Ovary (tissue), 9 donors: ENCODE data around the gene OLFML2A. TPM values are rescaled to one million over a fixed set of nuclear protein-coding genes. Genes with fewer than 3 reads are reported as not detected.

Source experiments
- DNase-seq, 5 donors: peaks; one replicate each; pipeline ENCODE4 v3.0.0-alpha.2; 2019 to 2020
- H3K27ac ChIP-seq, 2 donors: fragments of 200-600 bp; one replicate each; pipeline versions ENCODE4 v1.5.1 to v1.8.0; 2019 to 2022
- H3K27me3 ChIP-seq: fragments of 200-600 bp; one replicate; pipeline ENCODE4 v1.8.0; 2022
- H3K36me3 ChIP-seq: fragments of 200-600 bp; sonication (generic); one replicate; pipeline ENCODE4 v1.5.1; 2019
- H3K4me1 ChIP-seq: one replicate; pipeline ENCODE4 v1.8.1; 2013; ENCODE audit warnings: mild to moderate bottlenecking, moderate library complexity; ENCODE audit not compliant: insufficient read depth
- H3K4me3 ChIP-seq: fragments of 200-600 bp; sonication (generic); one replicate; pipeline ENCODE4 v1.5.1; 2017
- H3K9me3 ChIP-seq, 2 donors: fragments of 200-600 bp in 1 of 2; sonication (generic) in 1 of 2; one replicate each; pipeline versions ENCODE4 v1.5.1 to v1.8.1; 2013 to 2019; ENCODE audit warnings: mild to moderate bottlenecking in 1 of 2, moderate library complexity in 1 of 2
- CTCF ChIP-seq, 3 donors: fragments of 450-650 bp in 2 of 3; fragments of 200-600 bp in 1 of 3; IDR thresholded peaks; one replicate each; pipeline versions ENCODE4 v1.5.1 to v1.8.0; 2016 to 2022; ENCODE audit warnings: antibody characterized with exemption in 3 of 3, mild to moderate bottlenecking in 1 of 3
- EP300 ChIP-seq: sonication (generic); formaldehyde crosslinking; IDR thresholded peaks from one replicate; pipeline ENCODE4 v1.6.1; 2017; ENCODE audit warnings: antibody characterized with exemption
- POLR2A ChIP-seq: fragments of 450-650 bp; IDR thresholded peaks from one replicate; pipeline ENCODE4 v1.6.1; 2017; ENCODE audit warnings: antibody characterized with exemption, mild to moderate bottlenecking, moderate library complexity
- WGBS, 3 donors: extraction: QIAGEN DNeasy Blood & Tissue Kit in 1 of 3; methylation state at CpG; one replicate each; pipeline versions ENCODE4 v1.1.5 to v1.1.7; 2013 to 2017; 5-methylcytosine and 5-hydroxymethylcytosine counted together
- intact Hi-C, 4 donors: fragments of 100-400 bp; cut with DNase I; formaldehyde crosslinking; loops; one replicate each; pipeline versions ENCODE4 v1.11.0 to v1.15.1; 2022 to 2023
- polyA plus RNA-seq, 2 donors: library from polyadenylated mRNA; stranded (reverse); fragments of 200-250 nt in 1 of 2; fragments of 350-450 nt in 1 of 2; fragmentation: Illumina TruSeq in 1 of 2; extraction: RNeasy Lipid Tissue Mini Kit (QIAGEN cat#74804) in 1 of 2; gene quantifications; one replicate each; pipeline ENCODE4 v1.2.3, GENCODE V29; 2013 to 2014
- total RNA-seq, 7 donors: library from RNA; depleted of rRNA in 2 of 7; stranded (reverse); fragments of >200 nt in 2 of 7; fragmentation: NEBNext Ultra II Directional in 3 of 7; extraction: Animal tissue kit (Norgen Biotek cat#: 25700) in 3 of 7; gene quantifications; one replicate each; pipeline versions ENCODE4 v1.1.0 to v1.2.4, GENCODE V29; 2016 to 2023
- donor health status: DM: no; HTN: no; CAD: no; lungs with moderate emphysema.
- donor health status: DM: no; HTN: no; CAD: no.
- donor health status: Bipolar disorder and iron deficiency.
- donor health status: DM: yes; HTN: yes; CAD: no.
- donor health status: DM: no; HTN: no; CAD: no.
- donor health status: DM: yes; HTN: yes; CAD: no.

Gene OLFML2A
- total and polyA plus RNA-seq, 9 donors = 14.7 to 63.4 (median 31.0) TPM

DNA sequence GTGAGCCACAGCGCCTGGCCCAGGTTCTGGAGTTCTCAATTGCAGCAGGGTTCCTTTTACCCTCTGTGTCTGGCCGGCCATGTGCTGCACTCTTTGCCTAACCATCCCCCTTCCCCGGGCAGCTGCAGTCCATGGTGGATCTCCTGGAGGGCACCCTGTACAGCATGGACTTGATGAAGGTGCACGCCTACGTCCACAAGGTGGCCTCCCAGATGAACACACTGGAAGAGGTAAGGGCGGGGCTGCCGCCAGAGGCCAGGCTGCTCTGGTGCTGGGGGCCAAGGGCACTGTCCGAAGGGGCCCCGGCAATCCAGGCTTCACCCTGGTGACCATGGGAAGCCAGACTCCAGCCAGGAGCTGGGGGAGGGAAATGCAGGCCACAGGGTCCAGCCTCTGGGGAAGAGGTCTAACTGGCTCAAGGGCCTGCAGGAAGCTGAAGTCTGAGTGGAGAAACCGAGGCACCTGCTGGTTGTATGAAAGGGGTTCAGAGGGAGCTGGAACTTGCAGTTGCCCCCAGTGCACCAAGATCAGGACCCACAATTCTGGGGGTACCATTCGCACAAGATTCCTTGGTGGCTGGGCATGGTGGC, 18.1 kb downstream of the OLFML2A start:
- peaks cover 4% of the 10 kb centered on the region for H3K4me1 ChIP-seq

DNA sequence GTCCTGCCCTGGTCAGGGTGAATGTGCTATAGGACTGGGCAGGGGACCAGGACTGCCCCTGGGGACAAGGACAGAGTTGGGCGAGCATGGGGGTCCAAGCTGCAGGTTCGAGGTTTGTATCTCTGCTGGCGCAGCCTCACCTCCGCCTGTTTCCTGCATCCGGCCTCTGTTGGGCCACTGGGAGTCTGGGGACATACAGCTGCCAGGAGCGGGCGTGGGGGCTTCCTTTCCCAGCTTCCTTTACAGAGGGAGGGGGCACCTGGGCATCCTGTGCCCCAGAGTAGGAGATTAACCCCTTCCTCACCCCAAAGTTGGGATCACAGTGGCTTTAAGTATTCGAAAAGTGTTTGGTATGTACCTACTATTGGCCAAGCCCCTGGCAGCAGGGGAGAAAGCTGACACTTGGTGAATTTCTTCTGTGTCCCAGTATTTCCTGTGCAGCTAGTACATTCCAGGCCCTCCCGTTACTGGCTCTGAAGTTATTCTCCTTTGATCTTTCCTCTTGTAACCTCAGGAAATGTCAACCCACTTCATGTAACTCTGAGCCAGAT, 19.0 kb downstream of the OLFML2A start:
- WGBS, 3 donors = 72 to 78% (median 76%) methylated on average over 9 of the region's 9 CpGs

More for the DNA sequence above, 18.1 kb downstream of the OLFML2A start:
- H3K27ac ChIP-seq = no peak overlapping the region
- 89 to 90% (median 89%) methylated on average over 11 of the region's 11 CpGs for WGBS, 3 donors
- no peak overlapping the region for H3K4me3 ChIP-seq
- no peak for TF ChIP-seq EP300
- TF ChIP-seq CTCF (IDR thresholded peaks at IDR 0.05) = no peak
- TF ChIP-seq POLR2A = no peak
- DNase-seq = no peak
- no peaks in the 10 kb centered on the region for H3K9me3 ChIP-seq
- no peaks in the 10 kb centered on the region for H3K36me3 ChIP-seq
- intact Hi-C loops = no loop called here
- H3K27me3 ChIP-seq = no peaks in the 10 kb centered on the region

DNA sequence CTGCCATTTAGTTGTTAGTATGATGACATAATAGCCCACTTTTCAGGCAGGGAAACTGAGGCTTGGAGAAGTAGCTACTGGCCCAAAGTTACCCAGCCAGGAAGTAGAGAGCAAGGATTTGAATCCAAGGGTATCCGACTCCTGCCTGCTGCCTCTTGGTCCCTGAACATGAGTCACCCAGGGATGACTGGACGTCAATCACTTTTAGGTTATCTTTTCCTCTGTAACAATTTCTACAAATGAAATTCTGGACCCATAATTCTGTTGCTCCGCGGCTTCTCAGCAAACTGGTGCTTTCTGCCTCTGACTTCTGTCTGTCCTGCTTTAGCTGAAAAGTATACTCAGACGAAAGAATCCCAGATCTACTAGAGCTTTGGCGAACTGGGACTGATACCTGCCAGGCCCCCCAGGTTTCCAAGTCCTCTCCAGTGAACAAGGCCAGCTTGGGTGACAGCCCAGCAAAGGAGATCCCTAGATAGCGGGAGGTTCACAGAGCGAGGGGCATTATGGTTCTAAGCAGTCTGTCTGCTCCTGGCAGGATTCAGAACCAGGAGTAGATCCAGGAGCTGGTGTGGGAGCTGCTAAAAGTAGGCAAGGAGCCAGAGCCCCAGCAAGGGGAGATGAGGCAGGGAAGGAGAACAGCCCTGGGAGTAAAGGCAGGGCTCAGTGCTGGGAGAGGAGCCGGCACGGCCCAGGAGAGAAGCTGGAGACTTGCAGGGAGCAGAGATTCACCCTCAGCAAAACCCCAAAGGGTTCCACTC, 20.6 kb downstream of the OLFML2A start:
- 22 to 34% (median 29%) methylated on average over 10 of the region's 10 CpGs for WGBS, 3 donors
- TF ChIP-seq EP300 (no peak), CTCF (IDR thresholded peaks at IDR 0.05) (no peak), POLR2A (no peak)
- intact Hi-C loops = no loop called here
- Histone ChIP-seq H3K4me1 (peaks cover 6% of the 10 kb centered on the region), H3K9me3 (no peaks in the 10 kb centered on the region), H3K36me3 (no peaks in the 10 kb centered on the region), H3K4me3 (no peak overlapping the region), H3K27me3 (no peaks in the 10 kb centered on the region), H3K27ac (no peak overlapping the region)
- DNase-seq = peak in 4 of 5 donors; percentile 58 to 67 (median 64)

More for the DNA sequence above, 19.0 kb downstream of the OLFML2A start:
- H3K4me1 ChIP-seq = peaks cover 8% of the 10 kb centered on the region
- no peak overlapping the region for H3K4me3 ChIP-seq
- no peak for DNase-seq
- no peaks in the 10 kb centered on the region for H3K36me3 ChIP-seq
- intact Hi-C loops = no loop called here
- H3K27me3 ChIP-seq = no peaks in the 10 kb centered on the region
- no peak overlapping the region for H3K27ac ChIP-seq
- no peaks in the 10 kb centered on the region for H3K9me3 ChIP-seq
- TF ChIP-seq POLR2A = no peak
- TF ChIP-seq CTCF (IDR thresholded peaks at IDR 0.05) = no peak
- TF ChIP-seq EP300 = no peak

- 90 to 94% (median 93%) methylated on average over 13 of the region's 13 CpGs for WGBS, 3 donors
- H3K9me3 ChIP-seq = no peaks in the 10 kb centered on the region
- peaks cover 5% of the 10 kb centered on the region for H3K4me1 ChIP-seq
- intact Hi-C loops = no loop called here
- H3K36me3 ChIP-seq = no peaks in the 10 kb centered on the region
- no peak overlapping the region for H3K27ac ChIP-seq
- no peak overlapping the region for H3K4me3 ChIP-seq
- no peak for DNase-seq
- TF ChIP-seq EP300 (no peak), POLR2A (no peak), CTCF (IDR thresholded peaks at IDR 0.05) (no peak)
- H3K27me3 ChIP-seq = no peaks in the 10 kb centered on the region
Measured at GRCh38 chr9:124799274-124800006, 22.5 kb downstream of the OLFML2A start.
